HepG2 (cell line): ENCODE data around the gene CCL23. TPM values are rescaled to one million over a fixed set of nuclear protein-coding genes. Genes with fewer than 3 reads are reported as not detected.

Experiments
- ATF3 ChIP-seq: sonication (generic); formaldehyde crosslinking; IDR thresholded peaks from 2 replicates; pipeline ENCODE4 v1.4.0; 2020; ENCODE audit warnings: missing genetic modification reagents
- BCL6 ChIP-seq: IDR thresholded peaks from 2 replicates; pipeline ENCODE4 v1.6.1; 2016; ENCODE audit warnings: missing genetic modification reagents, missing compliant biosample characterization
- CENPT ChIP-seq: sonication (generic); formaldehyde crosslinking; IDR thresholded peaks from 2 replicates; pipeline ENCODE4 v1.8.0; 2022; ENCODE audit warnings: low read depth, mild to moderate bottlenecking, moderate library complexity, missing genetic modification reagents
- ETS1 ChIP-seq: sonication (generic); formaldehyde crosslinking; IDR thresholded peaks from 2 replicates; pipeline ENCODE4 v1.4.0; 2020; ENCODE audit warnings: missing genetic modification reagents
- GATAD2A ChIP-seq: IDR thresholded peaks from 2 replicates; pipeline ENCODE4 v1.6.1; 2016
- GMEB2 ChIP-seq: IDR thresholded peaks from 2 replicates; pipeline ENCODE4 v1.6.1; 2016; ENCODE audit warnings: missing biosample characterization, missing genetic modification reagents, low read depth
- HINFP ChIP-seq: sonication (generic); formaldehyde crosslinking; IDR thresholded peaks from 2 replicates; pipeline ENCODE4 v1.4.0; 2020; ENCODE audit warnings: low read depth, mild to moderate bottlenecking, missing genetic modification reagents
- KDM2A ChIP-seq: sonication (generic); formaldehyde crosslinking; IDR thresholded peaks from 2 replicates; pipeline ENCODE4 v1.4.0; 2020; ENCODE audit warnings: low read depth, missing genetic modification reagents, borderline replicate concordance
- KLF13 ChIP-seq: sonication (generic); formaldehyde crosslinking; IDR thresholded peaks from 2 replicates; pipeline ENCODE4 v1.4.0; 2020; ENCODE audit warnings: mild to moderate bottlenecking, missing genetic modification reagents
- MLXIP ChIP-seq: sonication (generic); formaldehyde crosslinking; IDR thresholded peaks from 2 replicates; pipeline ENCODE4 v1.9.0; 2021; ENCODE audit warnings: missing genetic modification reagents, borderline replicate concordance
- ZFP91 ChIP-seq: sonication (generic); formaldehyde crosslinking; IDR thresholded peaks from 2 replicates; pipeline ENCODE4 v1.9.0; 2022; ENCODE audit warnings: missing genetic modification reagents, mild to moderate bottlenecking, borderline replicate concordance
- ZNF362 ChIP-seq: sonication (generic); formaldehyde crosslinking; IDR thresholded peaks from 2 replicates; pipeline ENCODE4 v1.4.0; 2020; ENCODE audit warnings: missing genetic modification reagents, mild to moderate bottlenecking, borderline replicate concordance
- ZNF639 ChIP-seq: conservative IDR thresholded peaks from 2 replicates; pipeline ENCODE4 v1.6.1; 2018; ENCODE audit warnings: missing genetic modification reagents
- ZNF737 ChIP-seq: sonication (generic); formaldehyde crosslinking; IDR thresholded peaks from 2 replicates; pipeline ENCODE4 v1.5.0; 2020; ENCODE audit warnings: missing genetic modification reagents, mild to moderate bottlenecking, borderline replicate concordance
- polyA plus RNA-seq, 8 experiments: library from polyadenylated mRNA; depleted of rRNA in 3 of 8; stranded (reverse) in 7 of 8; unstranded in 1 of 8; fragments of >200 nt; fragmentation: Illumina TruSeq in 4 of 8; extraction: Trizol in 4 of 8; gene quantifications; 2 replicates each; pipeline versions ENCODE4 v1.2.1 to v1.2.3, GENCODE V29; 2011 to 2016; ENCODE audit warnings: low read depth in 4 of 8, missing spikeins in 1 of 8, mixed read lengths in 1 of 8; ENCODE audit not compliant: insufficient read depth in 1 of 8
- total RNA-seq, 5 experiments: library from RNA; depleted of rRNA; stranded (reverse); fragments of >200 nt; fragmentation: Illumina TruSeq; extraction: Trizol; gene quantifications; 2 replicates each; pipeline ENCODE4 v1.2.3, GENCODE V29; 2016; ENCODE audit warnings: low read depth in 1 of 5

Gene CCL23
- total and polyA plus RNA-seq, 2 of the 13 experiments (the other 11 are each of a cell fraction or from before 2014, with no cell fraction given), result not detected

- peak; percentile 39; the same call in 1 of the 2 replicates for TF ChIP-seq HINFP (CRISPR knock-in tag)
- 0 out of 2 replicates have a peak, but pooled peaks have one; percentile 82 for TF ChIP-seq ZNF639 (CRISPR knock-in tag)
- TF ChIP-seq GMEB2 (CRISPR knock-in tag), result no peak
- TF ChIP-seq ETS1 (CRISPR knock-in tag), result no peak
- TF ChIP-seq KLF13, result no peak
- peak; percentile 67 for TF ChIP-seq ZFP91 (CRISPR knock-in tag)
- TF ChIP-seq GATAD2A (CRISPR knock-in tag), result peak; percentile 91
- TF ChIP-seq ZNF737, result no peak
- TF ChIP-seq ZNF362 (CRISPR knock-in tag), result peak; percentile 89; the same call in 1 of the 2 replicates
- TF ChIP-seq CENPT (CRISPR knock-in tag), result no peak
- peak; percentile 80 for TF ChIP-seq ATF3
- peak; percentile 96 for TF ChIP-seq BCL6 (CRISPR knock-in tag)
- no peak for TF ChIP-seq MLXIP
- TF ChIP-seq KDM2A, result peak; percentile 69; the same call in 1 of the 2 replicates
Observed at GRCh38 chr17:35973333-35974260, 44.2 kb downstream of the CCL23 start (continued).
